Subcutaneous adipose tissue (tissue), 4 donors: Measurements from ENCODE around the gene ATL1. TPM values are rescaled to one million over a fixed set of nuclear protein-coding genes. Genes with fewer than 3 reads are reported as not detected.

Experiments
- total RNA-seq, 4 donors: library from RNA; depleted of rRNA; stranded (reverse); fragments of >200 nt; gene quantifications; one replicate each; pipeline ENCODE4 v1.1.0, GENCODE V29; 2016
- TF ChIP-seq, protein P1 (sequence below): fragments of 450-650 bp; IDR thresholded peaks from one replicate; pipeline ENCODE4 v1.5.1; 2016; ENCODE audit warnings: low read depth, mild to moderate bottlenecking, control low read depth, antibody characterized with exemption, moderate library complexity

ATL1 gene
- total RNA-seq, result 1 to 10 TPM; 2.4 to 5.4 (median 4.9) TPM

DNA sequence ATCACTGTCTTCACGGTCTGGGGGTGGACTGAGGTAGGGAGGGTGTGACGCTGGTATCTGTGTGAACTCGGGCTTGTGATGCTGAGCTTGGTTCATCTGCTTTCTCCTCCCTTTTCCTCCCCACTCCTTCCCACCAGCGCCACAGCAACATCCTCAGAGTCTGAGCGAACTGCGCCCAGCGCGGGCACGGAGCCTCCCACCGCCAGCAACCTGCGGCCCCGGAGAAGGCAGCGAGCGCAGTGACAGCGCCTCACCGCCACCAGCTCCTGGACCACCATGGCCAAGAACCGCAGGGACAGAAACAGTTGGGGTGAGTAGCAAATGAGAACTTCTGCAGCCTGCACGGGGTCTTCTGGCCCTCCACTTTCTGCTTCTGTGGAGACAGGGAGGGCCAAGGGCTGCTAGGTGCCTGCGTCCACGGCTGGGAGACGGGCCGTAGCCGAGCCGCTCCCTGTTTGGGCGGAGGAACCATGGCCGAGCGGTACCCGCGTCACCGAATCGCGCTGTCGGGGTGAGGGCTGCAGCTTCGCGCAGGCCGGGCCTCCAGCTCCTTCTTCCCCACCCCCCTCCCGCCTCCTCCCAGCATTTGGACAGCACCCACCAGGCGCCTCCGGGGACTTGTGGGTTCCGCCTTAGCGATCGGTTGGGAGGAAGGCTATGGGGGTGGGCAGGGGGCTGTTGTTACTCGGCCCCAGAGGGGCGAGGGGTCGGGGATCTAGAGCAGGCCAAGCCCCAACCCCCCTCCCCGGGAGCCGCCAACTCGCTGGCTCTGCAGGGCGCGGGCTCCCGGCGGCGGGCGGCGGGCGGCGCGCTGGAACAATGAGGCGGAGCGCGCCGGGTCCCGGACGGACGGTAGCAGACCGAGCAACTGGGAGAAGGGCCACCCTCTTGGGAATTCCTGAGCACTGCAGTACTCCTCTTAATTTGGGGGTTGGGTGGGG is at the start of gene ATL1:
ATL1 (plus strand) TSS at position 156 of the 941 bp plus-strand sequence; CDS start at position 277, 121 bp downstream.
- TF ChIP-seq, protein P1, sequence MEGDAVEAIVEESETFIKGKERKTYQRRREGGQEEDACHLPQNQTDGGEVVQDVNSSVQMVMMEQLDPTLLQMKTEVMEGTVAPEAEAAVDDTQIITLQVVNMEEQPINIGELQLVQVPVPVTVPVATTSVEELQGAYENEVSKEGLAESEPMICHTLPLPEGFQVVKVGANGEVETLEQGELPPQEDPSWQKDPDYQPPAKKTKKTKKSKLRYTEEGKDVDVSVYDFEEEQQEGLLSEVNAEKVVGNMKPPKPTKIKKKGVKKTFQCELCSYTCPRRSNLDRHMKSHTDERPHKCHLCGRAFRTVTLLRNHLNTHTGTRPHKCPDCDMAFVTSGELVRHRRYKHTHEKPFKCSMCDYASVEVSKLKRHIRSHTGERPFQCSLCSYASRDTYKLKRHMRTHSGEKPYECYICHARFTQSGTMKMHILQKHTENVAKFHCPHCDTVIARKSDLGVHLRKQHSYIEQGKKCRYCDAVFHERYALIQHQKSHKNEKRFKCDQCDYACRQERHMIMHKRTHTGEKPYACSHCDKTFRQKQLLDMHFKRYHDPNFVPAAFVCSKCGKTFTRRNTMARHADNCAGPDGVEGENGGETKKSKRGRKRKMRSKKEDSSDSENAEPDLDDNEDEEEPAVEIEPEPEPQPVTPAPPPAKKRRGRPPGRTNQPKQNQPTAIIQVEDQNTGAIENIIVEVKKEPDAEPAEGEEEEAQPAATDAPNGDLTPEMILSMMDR, result no peak

DNA sequence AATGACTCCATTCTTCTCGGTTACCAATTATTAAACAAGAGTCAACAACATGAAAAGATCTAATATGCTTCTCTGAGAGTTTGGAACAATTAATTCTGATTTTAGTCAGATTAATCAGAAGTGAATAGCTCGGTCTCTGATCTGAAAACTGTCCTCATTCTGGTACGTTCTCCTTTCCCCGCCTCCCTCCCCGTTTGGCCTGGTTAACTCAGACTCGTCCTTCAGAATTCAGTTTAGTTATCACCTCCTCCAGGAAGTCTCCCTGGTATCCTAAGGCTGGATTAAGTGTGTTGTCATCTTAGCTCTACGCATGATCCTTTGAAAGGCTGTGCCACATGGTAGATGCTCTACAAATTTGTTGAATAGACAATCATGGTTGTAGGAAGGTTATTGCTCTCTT is 49.8 kb upstream of the ATL1 start:
- TF ChIP-seq, protein P1, result no peak

DNA sequence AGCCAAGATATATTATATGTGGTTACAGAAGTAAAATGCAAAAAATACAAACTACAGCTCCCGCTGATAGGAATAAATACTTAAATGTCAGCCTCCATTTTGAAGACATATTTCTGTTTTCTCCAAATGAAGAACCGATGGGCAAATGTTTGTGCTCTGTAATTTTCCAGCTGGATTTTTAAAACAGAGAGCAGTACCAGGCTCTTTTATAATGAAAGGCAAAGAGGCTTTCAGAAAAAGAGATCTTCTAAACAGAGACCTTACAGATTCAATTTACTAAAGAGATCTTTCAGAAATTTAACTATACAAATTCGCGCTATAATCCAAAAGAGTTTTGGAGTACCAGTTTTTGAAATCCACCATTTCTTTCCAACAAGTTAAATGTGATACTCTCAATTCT is 47.5 kb upstream of the ATL1 start:
- TF ChIP-seq, protein P1, result no peak

DNA sequence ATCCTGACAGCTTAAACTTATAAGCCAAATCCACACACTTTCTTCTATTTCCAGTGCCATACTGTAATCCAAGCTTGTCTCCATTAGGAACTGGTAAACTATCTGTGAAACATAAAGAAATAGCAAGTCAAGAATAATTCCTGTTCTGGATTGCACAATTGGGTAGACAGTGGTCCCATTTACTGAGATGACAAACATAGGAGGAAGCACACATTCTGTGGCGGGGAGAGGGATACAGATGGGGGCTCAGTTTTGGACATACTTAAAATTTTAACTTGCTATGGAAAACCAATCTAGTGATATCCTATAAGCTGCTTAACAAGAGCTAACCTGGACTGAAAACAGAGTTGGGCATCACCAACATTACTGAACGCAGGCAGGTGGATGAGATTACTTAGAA is 43.9 kb upstream of the ATL1 start:
- TF ChIP-seq, protein P1, result no peak

DNA sequence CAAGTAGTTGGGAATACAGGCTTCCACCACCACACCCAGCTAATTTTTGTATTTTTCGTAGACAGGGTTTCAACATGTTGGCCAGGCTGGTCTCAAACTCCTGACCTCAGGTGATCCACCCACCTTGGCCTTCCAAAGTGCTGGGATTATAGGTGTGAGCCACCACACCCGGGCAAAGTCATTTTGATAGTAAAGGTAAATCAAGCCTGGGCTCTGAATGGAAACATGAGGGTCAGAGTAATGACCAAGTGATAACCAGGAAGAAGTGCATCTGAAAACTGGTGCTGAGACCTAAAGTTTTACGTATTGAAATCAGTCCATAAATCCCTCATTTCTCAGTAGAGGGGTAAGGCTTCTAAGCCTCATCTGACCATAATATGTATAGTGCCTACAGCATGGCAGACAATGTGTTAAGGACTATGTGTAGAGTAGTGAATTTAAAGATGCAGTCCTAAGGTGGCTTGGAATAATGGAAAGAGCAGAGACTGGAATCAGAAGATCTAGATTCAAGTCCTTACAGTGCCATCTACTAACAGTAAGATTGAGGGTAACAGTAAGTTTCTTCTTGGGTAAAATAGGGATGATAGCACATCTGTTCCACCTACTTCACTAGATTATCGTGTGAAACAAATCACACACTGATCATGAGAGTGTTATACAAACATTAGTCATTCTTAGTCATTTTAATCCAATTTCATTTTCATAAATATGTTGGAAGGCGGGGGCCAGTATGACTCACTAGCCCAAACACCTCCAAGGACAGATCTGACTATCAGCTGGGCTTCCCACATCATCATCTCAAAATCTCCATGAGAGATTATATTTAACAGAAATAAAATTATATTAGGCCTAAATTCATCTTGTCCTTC is 38.8 kb upstream of the ATL1 start:
- TF ChIP-seq, protein P1, result no peak

DNA sequence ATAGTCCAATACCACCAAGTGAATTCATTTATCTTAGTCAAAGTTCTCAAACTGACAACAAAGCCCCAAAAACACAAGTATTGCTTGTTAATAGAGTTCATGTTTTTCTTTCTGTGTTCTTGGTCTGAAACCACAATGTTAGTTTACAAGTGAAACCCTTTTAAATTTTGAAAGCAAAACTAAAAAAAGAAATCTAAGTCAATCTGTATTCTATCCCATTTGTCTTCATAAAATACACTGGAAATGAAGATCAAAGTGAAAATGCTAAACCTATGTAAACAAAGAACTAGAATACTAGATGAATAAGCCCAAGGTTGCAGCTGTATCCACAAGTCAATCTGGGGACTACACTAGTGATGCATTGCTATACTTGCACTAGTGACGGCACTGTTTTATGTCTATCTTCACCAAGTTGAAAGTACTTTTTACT is 38.0 kb upstream of the ATL1 start:
- TF ChIP-seq, protein P1, result no peak
